ENCODE measurements around the gene IRF7.

DNA sequence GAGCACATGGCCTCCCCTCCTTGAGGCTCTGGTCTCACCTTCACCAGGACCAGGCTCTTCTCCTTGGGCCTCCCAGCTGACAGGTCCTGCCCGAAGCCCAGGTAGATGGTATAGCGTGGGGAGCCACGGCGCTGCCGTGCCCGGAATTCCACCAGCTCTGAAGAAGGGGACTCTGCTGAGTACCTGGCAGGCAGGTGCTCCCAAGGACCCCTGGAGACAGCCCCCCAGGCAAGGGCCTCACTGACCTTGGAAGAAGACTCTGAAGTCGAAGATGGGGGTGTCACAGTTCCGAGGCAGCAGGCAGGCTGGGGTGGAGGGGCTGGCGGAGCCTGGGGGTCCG, 2.8 kb downstream of the IRF7 start:
- no peak for TF ChIP-seq EZH2phosphoT487 (IDR thresholded peaks at IDR 0.05; ENCODE audit: borderline replicate concordance, low read depth)
- TF ChIP-seq, protein P1, sequence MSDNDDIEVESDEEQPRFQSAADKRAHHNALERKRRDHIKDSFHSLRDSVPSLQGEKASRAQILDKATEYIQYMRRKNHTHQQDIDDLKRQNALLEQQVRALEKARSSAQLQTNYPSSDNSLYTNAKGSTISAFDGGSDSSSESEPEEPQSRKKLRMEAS (IDR thresholded peaks at IDR 0.05; ENCODE audit: low read depth) = no peak
- TF ChIP-seq, protein P2, sequence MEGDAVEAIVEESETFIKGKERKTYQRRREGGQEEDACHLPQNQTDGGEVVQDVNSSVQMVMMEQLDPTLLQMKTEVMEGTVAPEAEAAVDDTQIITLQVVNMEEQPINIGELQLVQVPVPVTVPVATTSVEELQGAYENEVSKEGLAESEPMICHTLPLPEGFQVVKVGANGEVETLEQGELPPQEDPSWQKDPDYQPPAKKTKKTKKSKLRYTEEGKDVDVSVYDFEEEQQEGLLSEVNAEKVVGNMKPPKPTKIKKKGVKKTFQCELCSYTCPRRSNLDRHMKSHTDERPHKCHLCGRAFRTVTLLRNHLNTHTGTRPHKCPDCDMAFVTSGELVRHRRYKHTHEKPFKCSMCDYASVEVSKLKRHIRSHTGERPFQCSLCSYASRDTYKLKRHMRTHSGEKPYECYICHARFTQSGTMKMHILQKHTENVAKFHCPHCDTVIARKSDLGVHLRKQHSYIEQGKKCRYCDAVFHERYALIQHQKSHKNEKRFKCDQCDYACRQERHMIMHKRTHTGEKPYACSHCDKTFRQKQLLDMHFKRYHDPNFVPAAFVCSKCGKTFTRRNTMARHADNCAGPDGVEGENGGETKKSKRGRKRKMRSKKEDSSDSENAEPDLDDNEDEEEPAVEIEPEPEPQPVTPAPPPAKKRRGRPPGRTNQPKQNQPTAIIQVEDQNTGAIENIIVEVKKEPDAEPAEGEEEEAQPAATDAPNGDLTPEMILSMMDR (IDR thresholded peaks at IDR 0.05) = no peak
- no peak for TF ChIP-seq CHD2 (IDR thresholded peaks at IDR 0.05; ENCODE audit: low read length, partially characterized antibody)
- TF ChIP-seq, protein P3, sequence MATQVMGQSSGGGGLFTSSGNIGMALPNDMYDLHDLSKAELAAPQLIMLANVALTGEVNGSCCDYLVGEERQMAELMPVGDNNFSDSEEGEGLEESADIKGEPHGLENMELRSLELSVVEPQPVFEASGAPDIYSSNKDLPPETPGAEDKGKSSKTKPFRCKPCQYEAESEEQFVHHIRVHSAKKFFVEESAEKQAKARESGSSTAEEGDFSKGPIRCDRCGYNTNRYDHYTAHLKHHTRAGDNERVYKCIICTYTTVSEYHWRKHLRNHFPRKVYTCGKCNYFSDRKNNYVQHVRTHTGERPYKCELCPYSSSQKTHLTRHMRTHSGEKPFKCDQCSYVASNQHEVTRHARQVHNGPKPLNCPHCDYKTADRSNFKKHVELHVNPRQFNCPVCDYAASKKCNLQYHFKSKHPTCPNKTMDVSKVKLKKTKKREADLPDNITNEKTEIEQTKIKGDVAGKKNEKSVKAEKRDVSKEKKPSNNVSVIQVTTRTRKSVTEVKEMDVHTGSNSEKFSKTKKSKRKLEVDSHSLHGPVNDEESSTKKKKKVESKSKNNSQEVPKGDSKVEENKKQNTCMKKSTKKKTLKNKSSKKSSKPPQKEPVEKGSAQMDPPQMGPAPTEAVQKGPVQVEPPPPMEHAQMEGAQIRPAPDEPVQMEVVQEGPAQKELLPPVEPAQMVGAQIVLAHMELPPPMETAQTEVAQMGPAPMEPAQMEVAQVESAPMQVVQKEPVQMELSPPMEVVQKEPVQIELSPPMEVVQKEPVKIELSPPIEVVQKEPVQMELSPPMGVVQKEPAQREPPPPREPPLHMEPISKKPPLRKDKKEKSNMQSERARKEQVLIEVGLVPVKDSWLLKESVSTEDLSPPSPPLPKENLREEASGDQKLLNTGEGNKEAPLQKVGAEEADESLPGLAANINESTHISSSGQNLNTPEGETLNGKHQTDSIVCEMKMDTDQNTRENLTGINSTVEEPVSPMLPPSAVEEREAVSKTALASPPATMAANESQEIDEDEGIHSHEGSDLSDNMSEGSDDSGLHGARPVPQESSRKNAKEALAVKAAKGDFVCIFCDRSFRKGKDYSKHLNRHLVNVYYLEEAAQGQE (IDR thresholded peaks at IDR 0.05; ENCODE audit: low read depth, low read length) = no peak

Measured in SK-N-SH (cell line).